ENCODE results near the gene TULP4. TPM values are rescaled to one million over a fixed set of nuclear protein-coding genes. Genes with fewer than 3 reads are reported as not detected.

TULP4 gene
- total RNA-seq, 1 donor from 2014 or later, result 63.0 TPM

DNA sequence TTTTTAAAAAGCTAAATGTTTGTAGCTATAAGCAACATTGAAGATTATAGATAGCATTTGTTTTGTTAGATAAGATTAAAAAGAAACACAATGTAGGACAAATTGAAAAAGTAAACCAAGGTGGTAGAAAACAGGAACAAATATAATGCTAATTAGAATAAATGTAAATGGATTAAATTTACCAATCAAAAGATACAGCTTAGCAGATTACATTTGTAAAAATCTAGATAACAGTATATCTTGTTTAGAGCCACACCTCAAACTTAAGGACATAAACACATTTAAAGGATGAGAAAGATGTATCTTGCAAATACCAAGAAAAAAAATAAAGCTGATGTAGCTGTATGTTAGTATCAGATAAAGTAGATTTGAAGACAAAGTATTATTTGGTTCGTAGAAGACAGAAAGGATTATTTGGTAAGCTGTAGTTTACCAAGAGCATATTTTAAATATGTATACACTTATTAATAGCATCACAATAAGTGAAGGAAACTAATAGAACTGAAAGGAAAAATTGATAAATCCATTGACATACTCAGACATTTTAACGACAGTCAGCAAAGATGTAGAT, 107.2 kb downstream of the TULP4 start:
- Mint-ChIP-seq H3K27ac (no peak overlapping the region), H3K4me3 (no peak overlapping the region), H3K4me1 (no peaks in the 10 kb centered on the region), H3K27me3 (no peaks in the 10 kb centered on the region), H3K36me3 (ENCODE audit: low read depth) (peaks cover 36% of the 10 kb centered on the region), H3K9me3 (no peaks in the 10 kb centered on the region)
- intact Hi-C loops (cut with micrococcal nuclease), result no loop called here
- ChIA-PET CTCF (no interaction called here), POLR2A (no interaction called here)
- ATAC-seq (ENCODE audit: low read depth) (no peak), DNase-seq (no peak)
- TF ChIP-seq, protein P1, sequence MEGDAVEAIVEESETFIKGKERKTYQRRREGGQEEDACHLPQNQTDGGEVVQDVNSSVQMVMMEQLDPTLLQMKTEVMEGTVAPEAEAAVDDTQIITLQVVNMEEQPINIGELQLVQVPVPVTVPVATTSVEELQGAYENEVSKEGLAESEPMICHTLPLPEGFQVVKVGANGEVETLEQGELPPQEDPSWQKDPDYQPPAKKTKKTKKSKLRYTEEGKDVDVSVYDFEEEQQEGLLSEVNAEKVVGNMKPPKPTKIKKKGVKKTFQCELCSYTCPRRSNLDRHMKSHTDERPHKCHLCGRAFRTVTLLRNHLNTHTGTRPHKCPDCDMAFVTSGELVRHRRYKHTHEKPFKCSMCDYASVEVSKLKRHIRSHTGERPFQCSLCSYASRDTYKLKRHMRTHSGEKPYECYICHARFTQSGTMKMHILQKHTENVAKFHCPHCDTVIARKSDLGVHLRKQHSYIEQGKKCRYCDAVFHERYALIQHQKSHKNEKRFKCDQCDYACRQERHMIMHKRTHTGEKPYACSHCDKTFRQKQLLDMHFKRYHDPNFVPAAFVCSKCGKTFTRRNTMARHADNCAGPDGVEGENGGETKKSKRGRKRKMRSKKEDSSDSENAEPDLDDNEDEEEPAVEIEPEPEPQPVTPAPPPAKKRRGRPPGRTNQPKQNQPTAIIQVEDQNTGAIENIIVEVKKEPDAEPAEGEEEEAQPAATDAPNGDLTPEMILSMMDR (IDR thresholded peaks at IDR 0.05), result no peak

DNA sequence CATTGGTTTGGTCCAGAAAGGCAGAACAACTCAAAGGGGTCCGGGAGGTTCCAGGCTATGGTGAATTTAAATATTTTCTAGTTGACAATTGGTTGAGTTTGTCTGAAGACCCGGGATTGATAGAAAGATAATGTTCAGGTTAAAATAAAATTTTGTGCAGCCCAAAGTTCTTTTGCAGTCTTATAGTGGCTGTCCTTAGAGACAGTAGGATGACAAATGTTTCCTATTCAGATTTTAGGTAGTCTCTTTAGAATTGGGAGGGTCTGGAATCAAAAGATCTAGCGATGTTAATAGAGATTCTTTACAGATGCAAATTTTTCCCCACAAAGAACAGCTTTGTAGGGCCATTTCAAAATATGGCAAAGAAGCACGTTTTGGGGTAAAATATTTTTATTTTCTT, 109.1 kb downstream of the TULP4 start:
- Mint-ChIP-seq H3K9me3 (no peaks in the 10 kb centered on the region), H3K27ac (no peak overlapping the region), H3K36me3 (ENCODE audit: low read depth) (peaks cover 29% of the 10 kb centered on the region), H3K27me3 (no peaks in the 10 kb centered on the region), H3K4me3 (no peak overlapping the region), H3K4me1 (no peaks in the 10 kb centered on the region)
- intact Hi-C loops (cut with micrococcal nuclease), result no loop called here
- DNase-seq, result no peak
- TF ChIP-seq, protein P1 (IDR thresholded peaks at IDR 0.05), result no peak
- POLR2A ChIA-PET, result no interaction called here
- ATAC-seq (ENCODE audit: low read depth), result no peak
- CTCF ChIA-PET, result no interaction called here

DNA sequence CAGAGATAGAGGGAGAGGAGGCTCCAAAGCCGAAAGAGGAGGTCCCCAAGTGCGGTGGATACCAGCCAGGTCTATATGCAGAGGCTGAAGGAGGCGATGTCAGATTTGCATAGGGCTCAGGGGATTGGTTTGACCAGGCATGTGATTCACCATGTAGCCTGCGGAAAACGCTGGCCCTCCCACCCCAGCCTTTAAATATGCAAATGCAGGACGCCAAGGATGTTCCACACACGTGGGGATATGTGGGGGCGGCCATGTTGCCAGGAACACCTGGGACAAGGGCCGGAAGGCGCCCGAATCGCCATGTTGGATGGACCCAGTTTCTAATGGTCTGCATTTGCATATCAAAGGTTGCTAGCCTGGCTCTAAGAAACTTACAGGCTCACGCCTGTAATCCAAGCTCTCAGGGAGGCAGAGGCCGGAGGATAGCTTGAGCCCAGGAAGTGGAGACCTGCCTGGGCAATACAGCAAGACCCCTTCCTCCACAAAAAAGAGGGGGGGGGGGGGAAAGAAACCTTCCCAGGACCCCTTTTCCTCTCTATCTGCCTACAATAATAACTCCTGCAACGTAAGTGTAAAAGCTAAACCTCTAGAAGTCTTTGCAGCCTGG, 110.5 kb downstream of the TULP4 start:
- POLR2A ChIA-PET, result no interaction called here
- Mint-ChIP-seq H3K4me1 (no peaks in the 10 kb centered on the region), H3K27me3 (no peaks in the 10 kb centered on the region), H3K4me3 (no peak overlapping the region), H3K27ac (no peak overlapping the region), H3K9me3 (no peaks in the 10 kb centered on the region), H3K36me3 (ENCODE audit: low read depth) (peaks cover 17% of the 10 kb centered on the region)
- intact Hi-C loops (cut with micrococcal nuclease), result no loop called here
- TF ChIP-seq, protein P1 (IDR thresholded peaks at IDR 0.05), result no peak
- CTCF ChIA-PET, result no interaction called here
- no peak for DNase-seq
- no peak for ATAC-seq (ENCODE audit: low read depth)

DNA sequence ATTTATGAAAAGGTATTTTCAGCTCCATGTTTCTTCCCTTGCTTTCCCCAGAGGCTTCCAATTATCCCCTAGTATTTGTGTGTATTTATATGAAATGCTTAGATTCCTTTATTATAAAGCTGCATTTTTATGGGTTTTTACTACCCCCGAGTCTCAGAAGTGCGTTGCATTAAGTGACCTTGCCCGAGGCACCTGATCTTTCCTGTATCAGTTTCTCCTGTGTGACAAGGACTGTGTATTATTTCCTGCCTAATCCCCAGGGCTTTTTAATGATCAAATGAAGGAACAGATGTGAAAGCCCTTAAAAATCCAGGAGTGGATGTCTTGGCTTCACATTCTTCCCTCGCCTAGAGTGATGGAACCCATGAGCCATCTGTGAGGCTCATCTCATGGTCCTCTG, 118.8 kb downstream of the TULP4 start:
- no peak for ATAC-seq (ENCODE audit: low read depth)
- Mint-ChIP-seq H3K27ac (no peak overlapping the region), H3K4me1 (no peaks in the 10 kb centered on the region), H3K9me3 (no peaks in the 10 kb centered on the region), H3K36me3 (ENCODE audit: low read depth) (peaks cover 43% of the 10 kb centered on the region), H3K4me3 (no peak overlapping the region), H3K27me3 (no peaks in the 10 kb centered on the region)
- intact Hi-C loops (cut with micrococcal nuclease), result no loop called here
- CTCF ChIA-PET, result no interaction called here
- POLR2A ChIA-PET, result no interaction called here
- no peak for DNase-seq
- TF ChIP-seq, protein P1 (IDR thresholded peaks at IDR 0.05), result no peak

DNA sequence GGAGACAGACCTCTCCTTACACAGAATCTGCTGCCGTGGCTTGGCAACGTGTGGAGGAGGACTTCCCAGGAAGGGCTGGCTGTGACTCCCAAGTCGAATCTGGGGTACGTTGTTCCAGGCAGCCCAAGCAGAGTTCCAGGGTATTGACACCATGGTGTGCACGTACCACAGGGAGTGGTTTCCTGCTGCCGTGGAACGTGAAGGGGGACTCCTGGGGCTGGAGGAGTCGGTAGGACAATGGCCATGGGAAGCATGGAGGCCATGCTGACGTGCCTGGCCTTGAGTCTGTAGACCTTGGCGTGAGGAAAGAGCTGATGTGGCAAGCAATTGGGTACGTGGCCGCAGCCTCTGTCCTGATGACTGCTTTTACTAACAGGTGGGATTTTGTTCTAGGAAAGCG, 119.3 kb downstream of the TULP4 start:
- TF ChIP-seq, protein P1 (IDR thresholded peaks at IDR 0.05), result no peak
- POLR2A ChIA-PET, result interaction anchor here (0.7 kb wide), 1 partner anchor 121 kb away, joined by 6 read pairs; no protein-coding TSS in a partner anchor
- H3K27me3 Mint-ChIP-seq, result no peaks in the 10 kb centered on the region
- H3K4me3 Mint-ChIP-seq, result no peak overlapping the region
- no peak for ATAC-seq (ENCODE audit: low read depth)
- peaks cover 42% of the 10 kb centered on the region for H3K36me3 Mint-ChIP-seq (ENCODE audit: low read depth)
- H3K27ac Mint-ChIP-seq, result no peak overlapping the region
- intact Hi-C loops (cut with micrococcal nuclease), result no loop called here
- no peaks in the 10 kb centered on the region for H3K4me1 Mint-ChIP-seq
- no peaks in the 10 kb centered on the region for H3K9me3 Mint-ChIP-seq
- no peak for DNase-seq
- CTCF ChIA-PET, result no interaction called here

Data from activated B cell treated with CpG ODN at 0.5 μM for 24 hours (primary cell).